OCI-LY3 (cell line): ENCODE measurements around the gene DIP2C.

ENCODE experiments used
- H2AFZ ChIP-seq: fragments of 200-600, 300-600 bp; shearing (Covaris generic); 2 replicates; pipeline ENCODE4 v1.6.0; 2014; ENCODE audit warnings: antibody characterized with exemption, low read depth, low read length
- H3K27ac ChIP-seq: fragments of 200-600, 300-600 bp; sonication (generic); 2 replicates; pipeline ENCODE4 v1.5.1; 2014; ENCODE audit warnings: mild to moderate bottlenecking, low read length, moderate library complexity, mixed read lengths
- H3K27me3 ChIP-seq: fragments of 200-600, 300-600 bp; sonication (generic); 2 replicates; pipeline ENCODE4 v1.6.1; 2014; ENCODE audit warnings: low read depth, low read length, mixed read lengths
- H3K36me3 ChIP-seq: fragments of 200-600, 300-600 bp; sonication (generic); replicated peaks from 2 replicates; pipeline ENCODE3; 2014; ENCODE audit warnings: low read depth, low read length, mixed read lengths
- H3K4me1 ChIP-seq: fragments of 300-600, 200-600 bp; sonication (generic); 2 replicates; pipeline ENCODE4 v1.6.1; 2014; ENCODE audit warnings: low read length, mixed read lengths
- H3K4me2 ChIP-seq: fragments of 200-600, 300-600 bp; sonication (generic); 2 replicates; pipeline ENCODE4 v1.6.1; 2014; ENCODE audit warnings: low read length, mixed read lengths
- H3K4me3 ChIP-seq: fragments of 300-600, 200-600 bp; sonication (generic); 2 replicates; pipeline ENCODE4 v1.5.1; 2014; ENCODE audit warnings: antibody characterized with exemption, mild to moderate bottlenecking, low read length, moderate library complexity
- H3K79me2 ChIP-seq: fragments of 300-600, 200-600 bp; shearing (Covaris generic); 2 replicates; pipeline ENCODE4 v1.6.1; 2014; ENCODE audit warnings: mild to moderate bottlenecking, low read length, mixed read lengths
- H3K9ac ChIP-seq: fragments of 300-600, 200-600 bp; shearing (Covaris generic); 2 replicates; pipeline ENCODE4 v1.6.0; 2014; ENCODE audit warnings: mild to moderate bottlenecking, low read length, moderate library complexity
- H3K9me3 ChIP-seq: fragments of 200-600, 300-600 bp; shearing (Covaris generic); 2 replicates; pipeline ENCODE4 v1.6.1; 2014; ENCODE audit warnings: low read length, mixed read lengths; ENCODE audit not compliant: insufficient read depth
- H4K20me1 ChIP-seq: fragments of 200-600, 300-600 bp; sonication (generic); 2 replicates; pipeline ENCODE4 v1.6.1; 2016; ENCODE audit warnings: low read length, mixed read lengths; ENCODE audit not compliant: insufficient read depth
- EZH2phosphoT487 ChIP-seq: fragments of 200-600 bp; shearing (Covaris generic); IDR thresholded peaks from 2 replicates; pipeline ENCODE4 v1.6.1; 2018; ENCODE audit warnings: antibody characterized with exemption, mixed run types, low read depth
- TF ChIP-seq, protein P1 (sequence below): fragments of 200-600, 300-600 bp; sonication (generic); IDR thresholded peaks from 2 replicates; pipeline ENCODE4 v1.5.1; 2014; ENCODE audit warnings: antibody characterized with exemption, low read length, low read depth

DIP2C gene

GRCh38 chr10:490256-490655, 199.2 kb downstream of the DIP2C start:
- Histone ChIP-seq H3K4me3 (no peak overlapping the region), H3K4me2 (no peak overlapping the region), H3K4me1 (peaks cover 2% of the 10 kb centered on the region), H3K9me3 (no peaks in the 10 kb centered on the region), H3K9ac (no peak overlapping the region), H3K27me3 (peaks cover 21% of the 10 kb centered on the region), H2AFZ (no peak overlapping the region), H4K20me1 (no peaks in the 10 kb centered on the region), H3K36me3 (no peaks in the 10 kb centered on the region), H3K27ac (no peak overlapping the region), H3K79me2 (no peaks in the 10 kb centered on the region)
- TF ChIP-seq EZH2phosphoT487 = no peak
- TF ChIP-seq, protein P1, sequence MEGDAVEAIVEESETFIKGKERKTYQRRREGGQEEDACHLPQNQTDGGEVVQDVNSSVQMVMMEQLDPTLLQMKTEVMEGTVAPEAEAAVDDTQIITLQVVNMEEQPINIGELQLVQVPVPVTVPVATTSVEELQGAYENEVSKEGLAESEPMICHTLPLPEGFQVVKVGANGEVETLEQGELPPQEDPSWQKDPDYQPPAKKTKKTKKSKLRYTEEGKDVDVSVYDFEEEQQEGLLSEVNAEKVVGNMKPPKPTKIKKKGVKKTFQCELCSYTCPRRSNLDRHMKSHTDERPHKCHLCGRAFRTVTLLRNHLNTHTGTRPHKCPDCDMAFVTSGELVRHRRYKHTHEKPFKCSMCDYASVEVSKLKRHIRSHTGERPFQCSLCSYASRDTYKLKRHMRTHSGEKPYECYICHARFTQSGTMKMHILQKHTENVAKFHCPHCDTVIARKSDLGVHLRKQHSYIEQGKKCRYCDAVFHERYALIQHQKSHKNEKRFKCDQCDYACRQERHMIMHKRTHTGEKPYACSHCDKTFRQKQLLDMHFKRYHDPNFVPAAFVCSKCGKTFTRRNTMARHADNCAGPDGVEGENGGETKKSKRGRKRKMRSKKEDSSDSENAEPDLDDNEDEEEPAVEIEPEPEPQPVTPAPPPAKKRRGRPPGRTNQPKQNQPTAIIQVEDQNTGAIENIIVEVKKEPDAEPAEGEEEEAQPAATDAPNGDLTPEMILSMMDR = no peak

- Histone ChIP-seq H3K4me3 (no peak overlapping the region), H3K4me2 (no peak overlapping the region), H3K9me3 (no peaks in the 10 kb centered on the region), H3K4me1 (peaks cover 3% of the 10 kb centered on the region), H3K79me2 (no peaks in the 10 kb centered on the region), H3K27me3 (peaks cover 12% of the 10 kb centered on the region), H3K9ac (no peak overlapping the region), H2AFZ (no peak overlapping the region), H4K20me1 (no peaks in the 10 kb centered on the region), H3K36me3 (no peaks in the 10 kb centered on the region), H3K27ac (no peak overlapping the region)
- TF ChIP-seq, protein P1 = no peak
- TF ChIP-seq EZH2phosphoT487 = no peak
Measured at GRCh38 chr10:489330-489729, 200.1 kb downstream of the DIP2C start.

- H3K4me2 ChIP-seq = no peak overlapping the region
- H4K20me1 ChIP-seq = no peaks in the 10 kb centered on the region
- peaks cover 11% of the 10 kb centered on the region for H3K27me3 ChIP-seq
- H3K9me3 ChIP-seq = no peaks in the 10 kb centered on the region
- no peaks in the 10 kb centered on the region for H3K79me2 ChIP-seq
- H3K27ac ChIP-seq = no peak overlapping the region
- TF ChIP-seq, protein P1 = no peak
- no peak for TF ChIP-seq EZH2phosphoT487
- no peaks in the 10 kb centered on the region for H3K36me3 ChIP-seq
- H3K4me1 ChIP-seq = peaks cover 7% of the 10 kb centered on the region
- no peak overlapping the region for H2AFZ ChIP-seq
- H3K4me3 ChIP-seq = no peak overlapping the region
- H3K9ac ChIP-seq = no peak overlapping the region
Measured at GRCh38 chr10:488933-489215, 200.6 kb downstream of the DIP2C start.

- Histone ChIP-seq H3K9ac (no peak overlapping the region), H3K27ac (no peak overlapping the region), H3K27me3 (peaks cover 7% of the 10 kb centered on the region; the same call in 1 of the 2 replicates), H3K79me2 (no peaks in the 10 kb centered on the region), H4K20me1 (no peaks in the 10 kb centered on the region), H3K4me2 (no peak overlapping the region), H3K4me1 (peaks cover 7% of the 10 kb centered on the region), H3K9me3 (no peaks in the 10 kb centered on the region), H2AFZ (no peak overlapping the region), H3K4me3 (no peak overlapping the region), H3K36me3 (no peaks in the 10 kb centered on the region)
- TF ChIP-seq EZH2phosphoT487 = no peak
- TF ChIP-seq, protein P1 = no peak
Measured at GRCh38 chr10:488081-488932, 201.2 kb downstream of the DIP2C start.
